HEK293T (cell line): ENCODE data around the gene MTCH2.
"Not testable (repeated sequence)": the region's sequence is repeated elsewhere in the genome, so short reads cannot be mapped to it uniquely, and the experiment has no call there.

Experiments used
- CTCF ChIA-PET: fragments of 350-600 bp; formaldehyde crosslinking; extraction: SDS; loops from one replicate; lab custom pipeline; 2021; ENCODE audit warnings: antibody characterized with exemption, inconsistent platforms; lab: Yijun Ruan, JAX
- POLR2A ChIA-PET: fragments of 350-600 bp; formaldehyde crosslinking; extraction: SDS; loops from one replicate; lab custom pipeline; 2020; ENCODE audit warnings: antibody characterized with exemption, inconsistent platforms; lab: Yijun Ruan, JAX
- DNase-seq: peaks from one replicate; pipeline ENCODE4 v3.0.0; 2012; ENCODE audit warnings: mixed read lengths; ENCODE audit errors: extremely low spot score
- ARNT ChIP-seq: fragments of 450-650 bp; IDR thresholded peaks from 2 replicates; pipeline ENCODE4 v1.6.1; 2017; ENCODE audit warnings: mild to moderate bottlenecking
- BHLHE40 ChIP-seq: fragments of 450-650 bp; IDR thresholded peaks from 2 replicates; pipeline ENCODE4 v1.6.1; 2016; ENCODE audit warnings: mild to moderate bottlenecking, moderate library complexity, borderline replicate concordance
- CTBP1 ChIP-seq: fragments of 450-650 bp; IDR thresholded peaks from 2 replicates; pipeline ENCODE4 v1.6.1; 2016; ENCODE audit warnings: borderline replicate concordance
- ELF4 ChIP-seq: fragments of 450-650 bp; IDR thresholded peaks from 2 replicates; pipeline ENCODE4 v1.6.1; 2017; ENCODE audit warnings: antibody characterized with exemption
- FOXA1 ChIP-seq: fragments of 450-650 bp; IDR thresholded peaks from 2 replicates; pipeline ENCODE4 v1.6.1; 2016; ENCODE audit warnings: mild to moderate bottlenecking
- FOXK2 ChIP-seq: fragments of 450-650 bp; IDR thresholded peaks from 2 replicates; pipeline ENCODE4 v1.6.1; 2016; ENCODE audit warnings: mild to moderate bottlenecking
- FOXM1 ChIP-seq: fragments of 450-650 bp; IDR thresholded peaks from 2 replicates; pipeline ENCODE4 v1.6.1; 2017; ENCODE audit warnings: mild to moderate bottlenecking, borderline replicate concordance
- HDGF ChIP-seq: fragments of 450-650 bp; IDR thresholded peaks from 2 replicates; pipeline ENCODE4 v1.6.1; 2017; ENCODE audit warnings: antibody characterized with exemption, borderline replicate concordance
- L3MBTL2 ChIP-seq: fragments of 450-650 bp; conservative IDR thresholded peaks from 2 replicates; pipeline ENCODE4 v1.6.1; 2016; ENCODE audit warnings: mild to moderate bottlenecking
- LEF1 ChIP-seq: fragments of 450-650 bp; IDR thresholded peaks from 2 replicates; pipeline ENCODE4 v1.6.1; 2017; ENCODE audit warnings: mild to moderate bottlenecking, borderline replicate concordance
- NFRKB ChIP-seq: fragments of 450-650 bp; IDR thresholded peaks from 2 replicates; pipeline ENCODE4 v1.6.1; 2016; ENCODE audit warnings: mild to moderate bottlenecking, moderate library complexity
- SP1 ChIP-seq: fragments of 450-650 bp; IDR thresholded peaks from 2 replicates; pipeline ENCODE4 v1.6.1; 2017
- SUZ12 ChIP-seq: fragments of 450-650 bp; IDR thresholded peaks from 2 replicates; pipeline ENCODE4 v1.6.1; 2016; ENCODE audit warnings: mild to moderate bottlenecking
- TARDBP ChIP-seq: fragments of 450-650 bp; IDR thresholded peaks from 2 replicates; pipeline ENCODE4 v1.6.1; 2016
- ZNF384 ChIP-seq: fragments of 450-650 bp; IDR thresholded peaks from 2 replicates; pipeline ENCODE4 v1.6.1; 2016
- TF ChIP-seq, protein P1 (sequence below): fragments of 450-650 bp; IDR thresholded peaks from 2 replicates; pipeline ENCODE4 v1.6.1; 2016

The MTCH2 gene

DNA sequence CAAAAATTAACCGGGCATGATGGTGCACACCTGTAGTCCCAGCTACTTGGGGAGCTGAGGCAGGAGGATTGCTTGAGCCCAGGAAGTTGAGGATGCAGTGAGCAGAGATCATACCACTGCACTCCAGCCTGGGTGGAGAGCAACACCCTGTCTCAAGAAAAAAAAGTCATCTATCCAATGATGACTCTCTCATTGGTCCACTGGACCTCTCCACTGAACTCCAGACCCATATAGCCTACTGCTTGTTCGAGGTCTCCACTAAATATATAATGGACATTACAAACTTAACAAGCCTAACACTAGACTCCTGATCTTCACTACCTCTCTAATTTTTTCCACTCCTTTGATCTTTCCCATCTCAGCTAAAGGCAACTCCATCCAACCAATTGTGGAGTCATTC lies 33.5 kb upstream of the MTCH2 start:
- POLR2A ChIA-PET: no interaction called here
- DNase-seq: no peak
- CTCF ChIA-PET: no interaction called here
- TF ChIP-seq, protein P1, sequence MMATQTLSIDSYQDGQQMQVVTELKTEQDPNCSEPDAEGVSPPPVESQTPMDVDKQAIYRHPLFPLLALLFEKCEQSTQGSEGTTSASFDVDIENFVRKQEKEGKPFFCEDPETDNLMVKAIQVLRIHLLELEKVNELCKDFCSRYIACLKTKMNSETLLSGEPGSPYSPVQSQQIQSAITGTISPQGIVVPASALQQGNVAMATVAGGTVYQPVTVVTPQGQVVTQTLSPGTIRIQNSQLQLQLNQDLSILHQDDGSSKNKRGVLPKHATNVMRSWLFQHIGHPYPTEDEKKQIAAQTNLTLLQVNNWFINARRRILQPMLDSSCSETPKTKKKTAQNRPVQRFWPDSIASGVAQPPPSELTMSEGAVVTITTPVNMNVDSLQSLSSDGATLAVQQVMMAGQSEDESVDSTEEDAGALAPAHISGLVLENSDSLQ: no peak
- TF ChIP-seq HDGF (no peak), L3MBTL2 (no peak), ZNF384 (no peak), CTBP1 (no peak), TARDBP (no peak), FOXK2 (no peak), BHLHE40 (no peak)

DNA sequence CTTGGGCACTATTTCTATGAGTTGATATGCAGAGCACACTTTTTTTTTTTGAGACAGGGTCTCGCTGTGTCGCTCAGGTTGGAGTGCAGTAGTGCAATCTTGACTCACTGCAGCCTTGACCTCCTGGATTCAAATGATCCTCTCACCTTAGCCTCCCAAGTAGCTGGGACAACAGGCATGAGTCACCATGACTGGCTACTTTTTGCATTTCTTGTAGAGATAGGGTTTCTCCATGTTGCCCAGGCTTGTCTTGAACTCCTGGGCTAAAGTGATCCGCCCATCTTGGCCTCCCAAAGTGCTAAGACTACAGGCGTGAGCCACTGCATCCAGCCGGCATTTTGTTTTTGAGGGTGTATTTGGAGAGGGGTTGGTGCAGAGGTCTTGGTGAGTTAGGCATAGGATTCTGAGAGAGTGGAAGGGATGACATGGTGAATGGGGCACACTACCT lies 29.9 kb upstream of the MTCH2 start:
- ChIA-PET POLR2A (no interaction called here), CTCF (no interaction called here)
- TF ChIP-seq SP1 (no peak), ZNF384 (no peak), FOXA1 (no peak), CTBP1 (no peak), FOXK2 (no peak)
- no peak for DNase-seq

DNA sequence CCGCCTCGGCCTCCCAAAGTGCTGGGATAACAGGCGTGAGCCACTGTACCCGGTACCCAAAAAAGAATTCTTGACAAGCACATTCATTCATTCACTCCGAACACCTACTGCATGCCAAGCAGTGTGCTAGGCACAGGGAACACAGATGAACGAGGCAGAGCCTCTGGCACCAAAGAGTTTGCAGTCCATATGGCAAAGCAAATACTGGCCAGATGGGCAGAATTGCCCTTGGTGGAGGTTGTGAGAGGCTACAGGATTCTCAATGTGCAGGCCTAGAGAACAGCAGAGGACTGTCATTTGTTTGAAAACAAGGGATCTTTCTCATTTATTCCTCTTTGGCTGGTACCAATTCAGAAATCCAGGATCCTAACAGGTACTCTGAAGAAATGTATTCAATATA lies 27.5 kb upstream of the MTCH2 start:
- ChIA-PET CTCF (no interaction called here), POLR2A (no interaction called here)
- TF ChIP-seq SUZ12: no peak
- no peak for TF ChIP-seq HDGF
- TF ChIP-seq NFRKB: no peak
- TF ChIP-seq LEF1: no peak
- TF ChIP-seq CTBP1: no peak
- no peak for TF ChIP-seq ELF4
- TF ChIP-seq ARNT: no peak
- no peak for TF ChIP-seq FOXA1
- TF ChIP-seq FOXK2: no peak
- TF ChIP-seq BHLHE40: no peak
- no peak for TF ChIP-seq FOXM1
- no peak for TF ChIP-seq TARDBP
- TF ChIP-seq, protein P1: no peak
- DNase-seq: no peak

DNA sequence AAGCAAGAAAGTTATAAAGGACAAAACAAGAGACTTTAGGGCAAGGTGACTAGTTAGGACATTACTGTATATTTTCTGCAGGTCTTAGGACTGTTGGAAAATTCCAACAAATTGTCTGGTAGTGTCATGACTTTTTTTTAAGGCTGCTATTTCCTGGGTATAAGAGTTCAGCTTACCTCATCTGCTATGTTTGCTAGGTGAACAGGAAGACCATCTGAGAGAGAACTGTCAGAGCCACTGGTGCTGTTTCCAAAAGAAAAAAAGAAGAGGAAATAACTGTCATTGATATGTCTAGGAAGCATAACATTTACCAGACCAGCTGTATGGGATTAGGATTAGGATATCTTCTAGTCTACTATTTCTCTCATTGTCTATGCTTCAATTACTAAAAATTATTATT lies 26.3 kb upstream of the MTCH2 start:
- ChIA-PET CTCF (no interaction called here), POLR2A (no interaction called here)
- DNase-seq: no peak
- no peak for TF ChIP-seq FOXA1
- TF ChIP-seq BHLHE40: no peak
- no peak for TF ChIP-seq ELF4
- no peak for TF ChIP-seq TARDBP
- no peak for TF ChIP-seq ARNT
- no peak for TF ChIP-seq NFRKB
- no peak for TF ChIP-seq CTBP1
- TF ChIP-seq LEF1: no peak
- TF ChIP-seq SUZ12: no peak
- no peak for TF ChIP-seq FOXM1
- no peak for TF ChIP-seq FOXK2
- no peak for TF ChIP-seq ZNF384
- TF ChIP-seq SP1: no peak
- no peak for TF ChIP-seq HDGF
- no peak for TF ChIP-seq L3MBTL2
- TF ChIP-seq, protein P1: no peak

DNA sequence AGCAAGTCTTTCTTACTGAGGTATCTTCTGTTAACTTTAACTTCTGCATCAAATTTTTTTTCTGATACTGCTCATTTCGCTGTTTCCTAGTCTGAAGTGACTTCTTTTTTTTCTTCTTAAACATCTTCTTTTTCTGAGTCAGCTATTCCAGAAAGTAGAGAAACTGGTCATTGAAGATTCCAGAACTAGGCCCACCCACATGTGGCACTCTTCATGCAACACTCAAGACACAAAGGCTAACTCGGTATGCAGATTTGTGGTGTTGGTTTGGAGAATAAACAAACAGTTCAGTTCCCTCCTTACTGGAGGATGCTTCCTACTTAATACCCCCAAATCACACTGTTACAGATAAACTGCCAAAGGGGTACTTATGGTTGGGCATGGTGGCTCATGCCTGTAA lies 25.2 kb upstream of the MTCH2 start:
- no peak for DNase-seq
- TF ChIP-seq ELF4 (no peak), L3MBTL2 (no peak), HDGF (no peak), CTBP1 (no peak), FOXK2 (no peak), SP1 (no peak)
- CTCF ChIA-PET: no interaction called here
- POLR2A ChIA-PET: no interaction called here

DNA sequence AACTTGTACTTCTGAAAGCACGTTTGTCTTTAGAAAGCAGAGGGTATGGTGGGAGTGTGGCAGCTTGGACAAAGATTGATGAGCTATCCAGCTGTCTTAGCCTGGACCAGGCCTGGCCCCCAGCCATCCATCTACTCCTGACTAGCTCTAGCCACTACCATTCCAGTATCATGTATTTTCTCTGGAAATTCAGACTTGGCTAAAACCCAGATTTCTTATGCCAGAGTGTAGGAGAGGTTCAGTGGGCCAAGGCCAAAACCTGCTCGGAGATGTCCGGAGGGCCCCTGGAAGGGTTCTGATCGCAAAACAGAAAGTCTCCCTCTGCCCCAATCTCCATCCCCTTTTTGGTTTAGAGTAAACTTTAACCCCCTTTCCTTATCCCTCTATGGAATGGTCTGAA lies 24.8 kb upstream of the MTCH2 start:
- no peak for TF ChIP-seq ELF4
- no peak for TF ChIP-seq ARNT
- DNase-seq: no peak
- ChIA-PET CTCF (no interaction called here), POLR2A (no interaction called here)

DNA sequence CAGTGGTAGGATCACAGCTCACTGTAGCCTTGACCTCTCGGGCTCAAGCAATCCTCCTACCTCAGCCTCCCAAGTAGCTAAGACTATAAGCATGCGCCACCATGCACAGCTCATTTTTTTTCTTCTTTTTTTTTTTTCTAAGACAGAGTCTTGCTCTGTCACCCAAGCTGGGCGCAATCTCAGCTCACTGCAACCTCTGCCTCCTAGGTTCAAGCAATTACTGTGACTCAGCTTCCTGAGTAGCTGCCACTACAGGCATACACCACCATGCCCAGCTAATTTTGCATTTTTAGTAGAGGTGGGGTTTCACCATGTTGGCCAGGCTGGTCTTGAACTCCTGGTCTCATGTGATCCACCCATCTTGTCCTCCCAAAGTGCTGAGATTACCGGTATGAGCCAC lies 22.6 kb upstream of the MTCH2 start:
- POLR2A ChIA-PET, CTCF ChIA-PET: not testable (repeated sequence)

DNA sequence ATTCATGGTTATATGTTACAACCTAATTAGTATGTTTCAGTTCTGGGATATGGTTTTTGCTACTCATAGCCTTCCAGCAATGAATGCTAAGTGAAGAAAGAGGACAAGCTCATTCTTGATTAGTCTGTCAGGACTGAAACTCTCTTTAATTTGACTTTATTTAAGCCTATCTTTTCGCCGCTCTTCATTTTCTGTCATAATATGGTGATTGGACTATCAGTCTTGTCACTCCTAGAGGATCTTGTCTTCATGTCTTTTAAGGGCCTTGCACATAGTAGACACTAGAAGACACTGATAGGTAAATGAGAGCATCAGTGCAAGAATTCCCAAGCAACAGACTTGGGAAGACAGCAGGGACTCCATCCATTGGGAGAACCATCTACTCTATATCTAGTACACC lies 18.9 kb upstream of the MTCH2 start:
- ChIA-PET POLR2A (no interaction called here), CTCF (no interaction called here)
- no peak for DNase-seq
- TF ChIP-seq FOXA1: no peak
- no peak for TF ChIP-seq BHLHE40
- TF ChIP-seq FOXM1: no peak
- TF ChIP-seq ZNF384: no peak
- TF ChIP-seq ELF4: no peak
- TF ChIP-seq CTBP1: no peak

More for the DNA sequence above, 22.6 kb upstream of the MTCH2 start:
- not testable (repeated sequence) for DNase-seq
